IMR-90 (cell line): ENCODE data around the gene HSD3B1.

Experiments used
- CTCF ChIP-seq: conservative IDR thresholded peaks from 2 replicates; pipeline ENCODE4 v1.5.1; 2012; ENCODE audit warnings: mild to moderate bottlenecking, low read depth, low read length, improper control_type of control experiment
- MAZ ChIP-seq: IDR thresholded peaks from 2 replicates; pipeline ENCODE4 v1.6.1; 2012; ENCODE audit warnings: low read depth, mild to moderate bottlenecking, low read length, improper control_type of control experiment, moderate library complexity, borderline replicate concordance
- POLR2A ChIP-seq: IDR thresholded peaks from 2 replicates; pipeline ENCODE4 v1.6.1; 2012; ENCODE audit warnings: mild to moderate bottlenecking, low read depth, low read length
- RCOR1 ChIP-seq: IDR thresholded peaks from 2 replicates; pipeline ENCODE4 v1.6.1; 2012; ENCODE audit warnings: mild to moderate bottlenecking, low read length, improper control_type of control experiment; ENCODE audit not compliant: insufficient replicate concordance
- USF2 ChIP-seq: fragments of 150-350 bp; IDR thresholded peaks from 2 replicates; pipeline ENCODE4 v1.6.1; 2017; ENCODE audit warnings: mild to moderate bottlenecking, antibody characterized with exemption, low read length, low read depth

- TF ChIP-seq POLR2A, result no peak
- no peak for TF ChIP-seq CTCF
- TF ChIP-seq RCOR1, result no peak
- no peak for TF ChIP-seq USF2
- TF ChIP-seq MAZ, result no peak
These were observed 40.3 kb downstream of the HSD3B1 start for GRCh38 chr1:119547306-119547705.
